ENCODE measurements around the gene PNPLA7. TPM values are rescaled to one million over a fixed set of nuclear protein-coding genes. Genes with fewer than 3 reads are reported as not detected.
A peak's percentile ranks its signal among the peaks of the same experiment; 100 is the strongest.

The PNPLA7 gene
- total RNA-seq, 4 donors from 2014 or later: 24.1 to 44.3 (median 28.2) TPM

- intact Hi-C loops (cut with DNase I; ENCODE audit: low total_unique reads): no loop called here
Observed at GRCh38 chr9:137447722-137448601, 102.2 kb downstream of the PNPLA7 start.

DNA sequence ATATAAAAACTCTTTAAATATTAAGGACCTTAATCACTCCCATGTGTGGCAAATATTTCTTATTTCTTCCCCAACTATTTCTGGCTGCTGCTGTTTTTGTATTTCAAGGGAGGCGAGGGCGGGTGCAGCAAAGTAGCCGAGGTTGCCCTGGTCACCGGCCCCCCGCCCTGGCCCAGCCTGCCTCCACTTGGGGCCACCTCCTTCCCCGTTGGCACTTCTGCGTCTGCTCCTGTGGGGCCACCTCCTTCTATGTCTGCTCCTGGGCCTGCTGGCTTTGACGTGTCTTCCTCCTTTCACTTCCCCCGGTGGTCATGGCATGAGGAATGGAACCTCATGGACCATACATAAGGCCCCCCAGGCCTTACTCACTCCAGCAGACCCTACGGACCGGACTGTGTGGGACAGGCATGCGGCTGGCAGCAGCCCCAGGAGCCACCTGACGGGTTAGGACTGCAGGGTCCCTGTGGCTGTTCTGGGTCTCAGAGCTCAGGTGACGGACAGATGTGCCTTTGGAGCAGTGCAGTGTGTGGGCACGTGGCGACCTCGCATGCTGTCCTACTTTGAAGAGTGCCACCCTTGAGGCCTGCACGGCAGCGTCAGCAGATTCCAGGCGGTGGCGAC is 103.2 kb downstream of the PNPLA7 start:
- 49 to 62% methylated on average over 21 of the region's 21 CpGs for WGBS, 2 donors
- TF ChIP-seq, protein P1, sequence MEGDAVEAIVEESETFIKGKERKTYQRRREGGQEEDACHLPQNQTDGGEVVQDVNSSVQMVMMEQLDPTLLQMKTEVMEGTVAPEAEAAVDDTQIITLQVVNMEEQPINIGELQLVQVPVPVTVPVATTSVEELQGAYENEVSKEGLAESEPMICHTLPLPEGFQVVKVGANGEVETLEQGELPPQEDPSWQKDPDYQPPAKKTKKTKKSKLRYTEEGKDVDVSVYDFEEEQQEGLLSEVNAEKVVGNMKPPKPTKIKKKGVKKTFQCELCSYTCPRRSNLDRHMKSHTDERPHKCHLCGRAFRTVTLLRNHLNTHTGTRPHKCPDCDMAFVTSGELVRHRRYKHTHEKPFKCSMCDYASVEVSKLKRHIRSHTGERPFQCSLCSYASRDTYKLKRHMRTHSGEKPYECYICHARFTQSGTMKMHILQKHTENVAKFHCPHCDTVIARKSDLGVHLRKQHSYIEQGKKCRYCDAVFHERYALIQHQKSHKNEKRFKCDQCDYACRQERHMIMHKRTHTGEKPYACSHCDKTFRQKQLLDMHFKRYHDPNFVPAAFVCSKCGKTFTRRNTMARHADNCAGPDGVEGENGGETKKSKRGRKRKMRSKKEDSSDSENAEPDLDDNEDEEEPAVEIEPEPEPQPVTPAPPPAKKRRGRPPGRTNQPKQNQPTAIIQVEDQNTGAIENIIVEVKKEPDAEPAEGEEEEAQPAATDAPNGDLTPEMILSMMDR (IDR thresholded peaks at IDR 0.05): no peak
- TF ChIP-seq POLR2A (IDR thresholded peaks at IDR 0.05): no peak
- intact Hi-C loops (cut with DNase I; ENCODE audit: low total_unique reads): no loop called here
- no peak for DNase-seq (ENCODE audit: low spot score in 2 of 2)
- H3K4me3 ChIP-seq (ENCODE audit: low read depth, poor library complexity, severe bottlenecking): no peak overlapping the region

More at GRCh38 chr9:137447722-137448601, 102.2 kb downstream of the PNPLA7 start:
- no peak for DNase-seq (ENCODE audit: low spot score in 2 of 2)
- WGBS, 2 donors: 60 to 90% methylated on average over 4 to 15 of the region's 27 CpGs
- no peak overlapping the region for H3K4me3 ChIP-seq (ENCODE audit: low read depth, poor library complexity, severe bottlenecking)
- TF ChIP-seq, protein P1 (IDR thresholded peaks at IDR 0.05): no peak
- no peak for TF ChIP-seq POLR2A (IDR thresholded peaks at IDR 0.05)

- WGBS, 2 donors: 27 to 33% methylated on average over 15 to 19 of the region's 19 CpGs
- intact Hi-C loops (cut with DNase I; ENCODE audit: low total_unique reads): no loop called here
- no peak for DNase-seq (ENCODE audit: low spot score in 2 of 2)
- TF ChIP-seq POLR2A (IDR thresholded peaks at IDR 0.05): no peak
- TF ChIP-seq, protein P1 (IDR thresholded peaks at IDR 0.05): no peak
- no peak overlapping the region for H3K4me3 ChIP-seq (ENCODE audit: low read depth, poor library complexity, severe bottlenecking)
Observed at GRCh38 chr9:137445930-137446431, 104.2 kb downstream of the PNPLA7 start.

DNA sequence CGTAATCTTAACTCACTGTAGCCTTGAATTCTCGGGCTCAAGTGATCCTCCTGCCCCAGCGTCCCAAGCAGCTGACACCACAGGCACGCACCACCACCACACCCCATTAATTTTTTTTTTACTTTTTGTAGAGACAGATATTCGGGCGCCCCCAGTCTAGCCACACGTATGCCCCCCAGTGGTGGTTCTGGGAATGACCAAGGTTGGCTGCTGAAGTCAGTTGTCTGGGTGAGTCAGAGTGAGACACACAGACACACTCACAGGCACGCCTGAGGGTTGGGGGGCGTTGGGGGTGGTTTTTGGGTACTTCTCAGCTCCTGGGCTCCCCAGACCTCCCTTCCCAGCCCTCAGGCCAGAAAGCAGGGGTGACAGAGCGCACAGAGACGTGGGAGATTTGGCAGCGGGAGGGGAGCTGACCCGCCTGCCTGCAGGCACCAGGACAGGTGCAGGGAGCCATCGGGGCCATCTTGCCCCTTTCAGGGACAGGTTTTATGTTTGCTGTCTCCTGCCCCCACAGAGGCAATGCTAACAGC is 104.9 kb downstream of the PNPLA7 start:
- intact Hi-C loops (cut with DNase I; ENCODE audit: low total_unique reads): no loop called here
- peak; percentile 84 to 98 for DNase-seq (ENCODE audit: low spot score in 2 of 2)
- WGBS, 2 donors: 14 to 17% methylated on average over 14 of the region's 14 CpGs
- no peak for TF ChIP-seq POLR2A (IDR thresholded peaks at IDR 0.05)
- TF ChIP-seq, protein P1 (IDR thresholded peaks at IDR 0.05): peak in 1 of 3 donors; percentile 64
- no peak overlapping the region for H3K4me3 ChIP-seq (ENCODE audit: low read depth, poor library complexity, severe bottlenecking)

GRCh38 chr9:137444106-137444790 is 106.0 kb downstream of the PNPLA7 start:
- TF ChIP-seq POLR2A (IDR thresholded peaks at IDR 0.05): no peak
- TF ChIP-seq, protein P1 (IDR thresholded peaks at IDR 0.05): no peak
- no peak overlapping the region for H3K4me3 ChIP-seq (ENCODE audit: low read depth, poor library complexity, severe bottlenecking)
- 87 to 89% methylated on average over 14 of the region's 14 CpGs for WGBS, 2 donors
- no peak for DNase-seq (ENCODE audit: low spot score in 2 of 2)
- intact Hi-C loops (cut with DNase I; ENCODE audit: low total_unique reads): no loop called here

Measured in lower leg skin (tissue), 4 donors.